ENCODE results near the gene P2RY8.
A peak's percentile ranks its signal among the peaks of the same experiment; 100 is the strongest.
"Not testable (repeated sequence)": the region's sequence is repeated elsewhere in the genome, so short reads cannot be mapped to it uniquely, and the experiment has no call there.

Gene P2RY8

GRCh38 chrX:1500701-1501624 lies 36.0 kb downstream of the P2RY8 start:
- peak; percentile 75 for DNase-seq (ENCODE audit: low spot score)
- in situ Hi-C loops (cut with MboI; ENCODE audit: low pct_unique_long_range_greater_than_20kb, low sequenced_read_pairs, unreplicated experiment): no loop called here
- no peak for TF ChIP-seq CTCF (IDR thresholded peaks at IDR 0.05; ENCODE audit: extremely low read depth, insufficient read depth, missing control alignments)

- in situ Hi-C loops (cut with MboI; ENCODE audit: low pct_unique_long_range_greater_than_20kb, low sequenced_read_pairs, unreplicated experiment): no loop called here
- no peak for TF ChIP-seq CTCF (IDR thresholded peaks at IDR 0.05; ENCODE audit: extremely low read depth, insufficient read depth, missing control alignments)
- DNase-seq (ENCODE audit: low spot score): no peak
Observed at GRCh38 chrX:1496076-1496475, 40.9 kb downstream of the P2RY8 start.

- DNase-seq (ENCODE audit: low spot score): peak; percentile 48
- in situ Hi-C loops (cut with MboI; ENCODE audit: low pct_unique_long_range_greater_than_20kb, low sequenced_read_pairs, unreplicated experiment): no loop called here
- TF ChIP-seq CTCF (IDR thresholded peaks at IDR 0.05; ENCODE audit: extremely low read depth, insufficient read depth, missing control alignments): no peak
Observed at GRCh38 chrX:1493877-1494510, 43.0 kb downstream of the P2RY8 start.

- TF ChIP-seq CTCF (IDR thresholded peaks at IDR 0.05; ENCODE audit: extremely low read depth, insufficient read depth, missing control alignments): no peak
- in situ Hi-C loops (cut with MboI; ENCODE audit: low pct_unique_long_range_greater_than_20kb, low sequenced_read_pairs, unreplicated experiment): no loop called here
- DNase-seq (ENCODE audit: low spot score): no peak
Observed at GRCh38 chrX:1493412-1493811, 43.6 kb downstream of the P2RY8 start.

GRCh38 chrX:1492421-1493012 lies 44.5 kb downstream of the P2RY8 start:
- in situ Hi-C loops (cut with MboI; ENCODE audit: low pct_unique_long_range_greater_than_20kb, low sequenced_read_pairs, unreplicated experiment): no loop called here
- TF ChIP-seq CTCF (IDR thresholded peaks at IDR 0.05; ENCODE audit: extremely low read depth, insufficient read depth, missing control alignments): no peak
- DNase-seq (ENCODE audit: low spot score): no peak

GRCh38 chrX:1491851-1492349 lies 45.1 kb downstream of the P2RY8 start:
- peak; percentile 88 for DNase-seq (ENCODE audit: low spot score)
- no peak for TF ChIP-seq CTCF (IDR thresholded peaks at IDR 0.05; ENCODE audit: extremely low read depth, insufficient read depth, missing control alignments)
- in situ Hi-C loops (cut with MboI; ENCODE audit: low pct_unique_long_range_greater_than_20kb, low sequenced_read_pairs, unreplicated experiment): no loop called here

- DNase-seq (ENCODE audit: low spot score); in situ Hi-C loops (cut with MboI; ENCODE audit: low pct_unique_long_range_greater_than_20kb, low sequenced_read_pairs, unreplicated experiment): not testable (repeated sequence)
Observed at GRCh38 chrX:1491248-1491647, 45.7 kb downstream of the P2RY8 start.

- DNase-seq (ENCODE audit: low spot score); in situ Hi-C loops (cut with MboI; ENCODE audit: low pct_unique_long_range_greater_than_20kb, low sequenced_read_pairs, unreplicated experiment): not testable (repeated sequence)
Observed at GRCh38 chrX:1490723-1491122, 46.3 kb downstream of the P2RY8 start.

GRCh38 chrX:1489354-1489753 lies 47.6 kb downstream of the P2RY8 start:
- DNase-seq (ENCODE audit: low spot score); in situ Hi-C loops (cut with MboI; ENCODE audit: low pct_unique_long_range_greater_than_20kb, low sequenced_read_pairs, unreplicated experiment): not testable (repeated sequence)

All from GM13977 (cell line).